ENCODE measurements around the gene KIAA0513. TPM values are rescaled to one million over a fixed set of nuclear protein-coding genes. Genes with fewer than 3 reads are reported as not detected.

Gene KIAA0513
- total and polyA plus RNA-seq, 10 of the 15 experiments (the other 5 are each of a cell fraction or from before 2014, with no cell fraction given), result 0.14 to 5.8 (median 2.0) TPM

DNA sequence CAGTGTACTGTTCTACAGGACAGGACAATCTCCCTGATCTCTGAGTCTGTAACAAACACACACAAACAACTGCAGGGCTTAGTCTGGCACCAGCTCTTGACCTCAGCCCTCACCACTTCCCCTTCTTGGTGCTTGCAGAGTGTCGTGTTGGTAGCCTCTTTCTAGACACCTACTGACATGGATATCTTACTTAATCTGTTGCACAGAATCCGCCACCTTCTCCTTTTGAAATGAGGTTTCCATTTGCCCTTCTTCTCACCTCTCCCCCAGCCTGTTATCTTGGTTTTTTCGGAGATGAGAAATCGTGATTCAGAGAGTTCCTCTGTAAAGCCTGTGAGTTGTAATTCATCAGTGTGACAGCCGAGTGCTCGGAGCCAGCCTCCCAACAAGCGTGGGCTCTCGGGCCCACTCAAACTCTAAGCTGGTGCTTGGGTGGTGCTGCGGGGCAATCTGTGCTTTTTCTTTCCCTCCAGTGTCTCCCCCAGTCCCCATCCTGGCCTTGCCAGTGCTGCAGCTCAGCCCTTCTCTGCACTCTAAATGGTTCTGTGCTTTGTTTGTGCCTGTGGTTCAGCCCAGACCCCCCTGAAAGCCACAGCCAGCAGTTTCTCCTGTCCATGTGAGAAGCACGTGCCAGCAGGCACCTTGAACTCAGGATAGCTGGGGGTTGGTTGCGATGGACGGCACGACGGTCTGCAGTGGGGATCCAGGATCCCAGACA lies 28.1 kb downstream of the KIAA0513 start (continued):
- TF ChIP-seq, protein P1, sequence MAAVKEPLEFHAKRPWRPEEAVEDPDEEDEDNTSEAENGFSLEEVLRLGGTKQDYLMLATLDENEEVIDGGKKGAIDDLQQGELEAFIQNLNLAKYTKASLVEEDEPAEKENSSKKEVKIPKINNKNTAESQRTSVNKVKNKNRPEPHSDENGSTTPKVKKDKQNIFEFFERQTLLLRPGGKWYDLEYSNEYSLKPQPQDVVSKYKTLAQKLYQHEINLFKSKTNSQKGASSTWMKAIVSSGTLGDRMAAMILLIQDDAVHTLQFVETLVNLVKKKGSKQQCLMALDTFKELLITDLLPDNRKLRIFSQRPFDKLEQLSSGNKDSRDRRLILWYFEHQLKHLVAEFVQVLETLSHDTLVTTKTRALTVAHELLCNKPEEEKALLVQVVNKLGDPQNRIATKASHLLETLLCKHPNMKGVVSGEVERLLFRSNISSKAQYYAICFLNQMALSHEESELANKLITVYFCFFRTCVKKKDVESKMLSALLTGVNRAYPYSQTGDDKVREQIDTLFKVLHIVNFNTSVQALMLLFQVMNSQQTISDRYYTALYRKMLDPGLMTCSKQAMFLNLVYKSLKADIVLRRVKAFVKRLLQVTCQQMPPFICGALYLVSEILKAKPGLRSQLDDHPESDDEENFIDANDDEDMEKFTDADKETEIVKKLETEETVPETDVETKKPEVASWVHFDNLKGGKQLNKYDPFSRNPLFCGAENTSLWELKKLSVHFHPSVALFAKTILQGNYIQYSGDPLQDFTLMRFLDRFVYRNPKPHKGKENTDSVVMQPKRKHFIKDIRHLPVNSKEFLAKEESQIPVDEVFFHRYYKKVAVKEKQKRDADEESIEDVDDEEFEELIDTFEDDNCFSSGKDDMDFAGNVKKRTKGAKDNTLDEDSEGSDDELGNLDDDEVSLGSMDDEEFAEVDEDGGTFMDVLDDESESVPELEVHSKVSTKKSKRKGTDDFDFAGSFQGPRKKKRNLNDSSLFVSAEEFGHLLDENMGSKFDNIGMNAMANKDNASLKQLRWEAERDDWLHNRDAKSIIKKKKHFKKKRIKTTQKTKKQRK (IDR thresholded peaks at IDR 0.05; ENCODE audit: low read depth, low read length), result no peak
- peak; percentile 80 for TF ChIP-seq DPF2 (IDR thresholded peaks at IDR 0.05)
- TF ChIP-seq KDM1A (IDR thresholded peaks at IDR 0.05; ENCODE audit: borderline replicate concordance), result no peak
- TF ChIP-seq, protein P2, sequence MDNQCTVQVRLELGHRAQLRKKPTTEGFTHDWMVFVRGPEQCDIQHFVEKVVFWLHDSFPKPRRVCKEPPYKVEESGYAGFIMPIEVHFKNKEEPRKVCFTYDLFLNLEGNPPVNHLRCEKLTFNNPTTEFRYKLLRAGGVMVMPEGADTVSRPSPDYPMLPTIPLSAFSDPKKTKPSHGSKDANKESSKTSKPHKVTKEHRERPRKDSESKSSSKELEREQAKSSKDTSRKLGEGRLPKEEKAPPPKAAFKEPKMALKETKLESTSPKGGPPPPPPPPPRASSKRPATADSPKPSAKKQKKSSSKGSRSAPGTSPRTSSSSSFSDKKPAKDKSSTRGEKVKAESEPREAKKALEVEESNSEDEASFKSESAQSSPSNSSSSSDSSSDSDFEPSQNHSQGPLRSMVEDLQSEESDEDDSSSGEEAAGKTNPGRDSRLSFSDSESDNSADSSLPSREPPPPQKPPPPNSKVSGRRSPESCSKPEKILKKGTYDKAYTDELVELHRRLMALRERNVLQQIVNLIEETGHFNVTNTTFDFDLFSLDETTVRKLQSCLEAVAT (IDR thresholded peaks at IDR 0.05), result peak; percentile 51
- TF ChIP-seq, protein P3, sequence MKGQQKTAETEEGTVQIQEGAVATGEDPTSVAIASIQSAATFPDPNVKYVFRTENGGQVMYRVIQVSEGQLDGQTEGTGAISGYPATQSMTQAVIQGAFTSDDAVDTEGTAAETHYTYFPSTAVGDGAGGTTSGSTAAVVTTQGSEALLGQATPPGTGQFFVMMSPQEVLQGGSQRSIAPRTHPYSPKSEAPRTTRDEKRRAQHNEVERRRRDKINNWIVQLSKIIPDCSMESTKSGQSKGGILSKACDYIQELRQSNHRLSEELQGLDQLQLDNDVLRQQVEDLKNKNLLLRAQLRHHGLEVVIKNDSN (IDR thresholded peaks at IDR 0.05; ENCODE audit: borderline replicate concordance, extremely low read length, insufficient read depth, low read depth, low read length), result no peak
- no peak for TF ChIP-seq LARP7 (IDR thresholded peaks at IDR 0.05)
- no peak for TF ChIP-seq HCFC1 (IDR thresholded peaks at IDR 0.05; ENCODE audit: low read length)
- TF ChIP-seq, protein P4, sequence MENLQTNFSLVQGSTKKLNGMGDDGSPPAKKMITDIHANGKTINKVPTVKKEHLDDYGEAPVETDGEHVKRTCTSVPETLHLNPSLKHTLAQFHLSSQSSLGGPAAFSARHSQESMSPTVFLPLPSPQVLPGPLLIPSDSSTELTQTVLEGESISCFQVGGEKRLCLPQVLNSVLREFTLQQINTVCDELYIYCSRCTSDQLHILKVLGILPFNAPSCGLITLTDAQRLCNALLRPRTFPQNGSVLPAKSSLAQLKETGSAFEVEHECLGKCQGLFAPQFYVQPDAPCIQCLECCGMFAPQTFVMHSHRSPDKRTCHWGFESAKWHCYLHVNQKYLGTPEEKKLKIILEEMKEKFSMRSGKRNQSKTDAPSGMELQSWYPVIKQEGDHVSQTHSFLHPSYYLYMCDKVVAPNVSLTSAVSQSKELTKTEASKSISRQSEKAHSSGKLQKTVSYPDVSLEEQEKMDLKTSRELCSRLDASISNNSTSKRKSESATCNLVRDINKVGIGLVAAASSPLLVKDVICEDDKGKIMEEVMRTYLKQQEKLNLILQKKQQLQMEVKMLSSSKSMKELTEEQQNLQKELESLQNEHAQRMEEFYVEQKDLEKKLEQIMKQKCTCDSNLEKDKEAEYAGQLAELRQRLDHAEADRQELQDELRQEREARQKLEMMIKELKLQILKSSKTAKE (IDR thresholded peaks at IDR 0.05; ENCODE audit: low read depth, poor library complexity, severe bottlenecking), result peak; percentile 84
- TF ChIP-seq, protein P5, sequence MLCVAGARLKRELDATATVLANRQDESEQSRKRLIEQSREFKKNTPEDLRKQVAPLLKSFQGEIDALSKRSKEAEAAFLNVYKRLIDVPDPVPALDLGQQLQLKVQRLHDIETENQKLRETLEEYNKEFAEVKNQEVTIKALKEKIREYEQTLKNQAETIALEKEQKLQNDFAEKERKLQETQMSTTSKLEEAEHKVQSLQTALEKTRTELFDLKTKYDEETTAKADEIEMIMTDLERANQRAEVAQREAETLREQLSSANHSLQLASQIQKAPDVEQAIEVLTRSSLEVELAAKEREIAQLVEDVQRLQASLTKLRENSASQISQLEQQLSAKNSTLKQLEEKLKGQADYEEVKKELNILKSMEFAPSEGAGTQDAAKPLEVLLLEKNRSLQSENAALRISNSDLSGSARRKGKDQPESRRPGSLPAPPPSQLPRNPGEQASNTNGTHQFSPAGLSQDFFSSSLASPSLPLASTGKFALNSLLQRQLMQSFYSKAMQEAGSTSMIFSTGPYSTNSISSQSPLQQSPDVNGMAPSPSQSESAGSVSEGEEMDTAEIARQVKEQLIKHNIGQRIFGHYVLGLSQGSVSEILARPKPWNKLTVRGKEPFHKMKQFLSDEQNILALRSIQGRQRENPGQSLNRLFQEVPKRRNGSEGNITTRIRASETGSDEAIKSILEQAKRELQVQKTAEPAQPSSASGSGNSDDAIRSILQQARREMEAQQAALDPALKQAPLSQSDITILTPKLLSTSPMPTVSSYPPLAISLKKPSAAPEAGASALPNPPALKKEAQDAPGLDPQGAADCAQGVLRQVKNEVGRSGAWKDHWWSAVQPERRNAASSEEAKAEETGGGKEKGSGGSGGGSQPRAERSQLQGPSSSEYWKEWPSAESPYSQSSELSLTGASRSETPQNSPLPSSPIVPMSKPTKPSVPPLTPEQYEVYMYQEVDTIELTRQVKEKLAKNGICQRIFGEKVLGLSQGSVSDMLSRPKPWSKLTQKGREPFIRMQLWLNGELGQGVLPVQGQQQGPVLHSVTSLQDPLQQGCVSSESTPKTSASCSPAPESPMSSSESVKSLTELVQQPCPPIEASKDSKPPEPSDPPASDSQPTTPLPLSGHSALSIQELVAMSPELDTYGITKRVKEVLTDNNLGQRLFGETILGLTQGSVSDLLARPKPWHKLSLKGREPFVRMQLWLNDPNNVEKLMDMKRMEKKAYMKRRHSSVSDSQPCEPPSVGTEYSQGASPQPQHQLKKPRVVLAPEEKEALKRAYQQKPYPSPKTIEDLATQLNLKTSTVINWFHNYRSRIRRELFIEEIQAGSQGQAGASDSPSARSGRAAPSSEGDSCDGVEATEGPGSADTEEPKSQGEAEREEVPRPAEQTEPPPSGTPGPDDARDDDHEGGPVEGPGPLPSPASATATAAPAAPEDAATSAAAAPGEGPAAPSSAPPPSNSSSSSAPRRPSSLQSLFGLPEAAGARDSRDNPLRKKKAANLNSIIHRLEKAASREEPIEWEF (IDR thresholded peaks at IDR 0.05; ENCODE audit: insufficient replicate concordance, low read depth, low read length), result no peak
- TF ChIP-seq, protein P6, sequence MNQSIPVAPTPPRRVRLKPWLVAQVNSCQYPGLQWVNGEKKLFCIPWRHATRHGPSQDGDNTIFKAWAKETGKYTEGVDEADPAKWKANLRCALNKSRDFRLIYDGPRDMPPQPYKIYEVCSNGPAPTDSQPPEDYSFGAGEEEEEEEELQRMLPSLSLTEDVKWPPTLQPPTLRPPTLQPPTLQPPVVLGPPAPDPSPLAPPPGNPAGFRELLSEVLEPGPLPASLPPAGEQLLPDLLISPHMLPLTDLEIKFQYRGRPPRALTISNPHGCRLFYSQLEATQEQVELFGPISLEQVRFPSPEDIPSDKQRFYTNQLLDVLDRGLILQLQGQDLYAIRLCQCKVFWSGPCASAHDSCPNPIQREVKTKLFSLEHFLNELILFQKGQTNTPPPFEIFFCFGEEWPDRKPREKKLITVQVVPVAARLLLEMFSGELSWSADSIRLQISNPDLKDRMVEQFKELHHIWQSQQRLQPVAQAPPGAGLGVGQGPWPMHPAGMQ (IDR thresholded peaks at IDR 0.05; ENCODE audit: borderline replicate concordance), result no peak
- TF ChIP-seq NFYB (IDR thresholded peaks at IDR 0.05; ENCODE audit: insufficient read depth, low read depth, low read length), result no peak
- peak; percentile 69 for TF ChIP-seq PAX5 (IDR thresholded peaks at IDR 0.05; ENCODE audit: borderline replicate concordance, low read depth, low read length)
- TF ChIP-seq MTA2 (IDR thresholded peaks at IDR 0.05; ENCODE audit: low read depth), result peak; percentile 46; the same call in 1 of the 2 replicates

All from GM12878 (cell line).